HL-60/S4 treated with phorbol 12-myristate 13-acetate at 8.2 ng/mL for 4 days and 3 days (cell line): ENCODE data around the gene PCDHA7.
"Not testable (repeated sequence)": the region's sequence is repeated elsewhere in the genome, so short reads cannot be mapped to it uniquely, and the experiment has no call there.

ENCODE experiments used
- in situ Hi-C: fragments of 300-500 bp; cut with MboI; formaldehyde crosslinking; loops from 2 replicates; pipeline ENCODE4 v1.15.0; 2022; ENCODE audit warnings: low sequenced_read_pairs

The PCDHA7 gene, protein sequence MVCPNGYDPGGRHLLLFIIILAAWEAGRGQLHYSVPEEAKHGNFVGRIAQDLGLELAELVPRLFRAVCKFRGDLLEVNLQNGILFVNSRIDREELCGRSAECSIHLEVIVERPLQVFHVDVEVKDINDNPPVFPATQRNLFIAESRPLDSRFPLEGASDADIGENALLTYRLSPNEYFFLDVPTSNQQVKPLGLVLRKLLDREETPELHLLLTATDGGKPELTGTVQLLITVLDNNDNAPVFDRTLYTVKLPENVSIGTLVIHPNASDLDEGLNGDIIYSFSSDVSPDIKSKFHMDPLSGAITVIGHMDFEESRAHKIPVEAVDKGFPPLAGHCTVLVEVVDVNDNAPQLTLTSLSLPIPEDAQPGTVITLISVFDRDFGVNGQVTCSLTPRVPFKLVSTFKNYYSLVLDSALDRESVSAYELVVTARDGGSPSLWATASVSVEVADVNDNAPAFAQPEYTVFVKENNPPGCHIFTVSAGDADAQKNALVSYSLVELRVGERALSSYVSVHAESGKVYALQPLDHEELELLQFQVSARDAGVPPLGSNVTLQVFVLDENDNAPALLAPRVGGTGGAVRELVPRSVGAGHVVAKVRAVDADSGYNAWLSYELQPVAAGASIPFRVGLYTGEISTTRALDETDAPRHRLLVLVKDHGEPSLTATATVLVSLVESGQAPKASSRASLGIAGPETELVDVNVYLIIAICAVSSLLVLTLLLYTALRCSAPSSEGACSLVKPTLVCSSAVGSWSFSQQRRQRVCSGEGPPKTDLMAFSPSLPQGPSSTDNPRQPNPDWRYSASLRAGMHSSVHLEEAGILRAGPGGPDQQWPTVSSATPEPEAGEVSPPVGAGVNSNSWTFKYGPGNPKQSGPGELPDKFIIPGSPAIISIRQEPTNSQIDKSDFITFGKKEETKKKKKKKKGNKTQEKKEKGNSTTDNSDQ

DNA sequence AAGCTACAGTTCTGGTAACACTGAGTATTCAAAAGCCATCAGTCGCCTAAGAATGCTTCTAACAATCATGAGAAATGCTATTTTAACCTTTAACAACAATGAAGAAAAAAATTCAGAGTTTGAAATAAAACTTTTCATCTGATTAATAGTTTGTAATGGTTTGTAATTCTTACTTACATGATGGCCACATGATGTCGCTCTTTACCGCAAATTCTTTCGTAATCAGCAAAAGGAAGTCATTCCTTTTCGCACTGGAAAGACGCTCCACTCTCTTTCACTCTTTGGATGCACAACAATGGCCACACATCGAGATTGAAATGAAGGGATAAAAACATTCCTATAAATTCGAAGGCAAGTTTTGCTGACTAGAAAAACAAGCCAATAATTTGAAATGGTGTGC, at the start of gene PCDHA7:
Gene PCDHA7 (plus strand): TSS at position 277 of the 400 bp plus-strand sequence. CDS start 115 bp downstream, at position 392.
- in situ Hi-C loops, result no loop called here

DNA sequence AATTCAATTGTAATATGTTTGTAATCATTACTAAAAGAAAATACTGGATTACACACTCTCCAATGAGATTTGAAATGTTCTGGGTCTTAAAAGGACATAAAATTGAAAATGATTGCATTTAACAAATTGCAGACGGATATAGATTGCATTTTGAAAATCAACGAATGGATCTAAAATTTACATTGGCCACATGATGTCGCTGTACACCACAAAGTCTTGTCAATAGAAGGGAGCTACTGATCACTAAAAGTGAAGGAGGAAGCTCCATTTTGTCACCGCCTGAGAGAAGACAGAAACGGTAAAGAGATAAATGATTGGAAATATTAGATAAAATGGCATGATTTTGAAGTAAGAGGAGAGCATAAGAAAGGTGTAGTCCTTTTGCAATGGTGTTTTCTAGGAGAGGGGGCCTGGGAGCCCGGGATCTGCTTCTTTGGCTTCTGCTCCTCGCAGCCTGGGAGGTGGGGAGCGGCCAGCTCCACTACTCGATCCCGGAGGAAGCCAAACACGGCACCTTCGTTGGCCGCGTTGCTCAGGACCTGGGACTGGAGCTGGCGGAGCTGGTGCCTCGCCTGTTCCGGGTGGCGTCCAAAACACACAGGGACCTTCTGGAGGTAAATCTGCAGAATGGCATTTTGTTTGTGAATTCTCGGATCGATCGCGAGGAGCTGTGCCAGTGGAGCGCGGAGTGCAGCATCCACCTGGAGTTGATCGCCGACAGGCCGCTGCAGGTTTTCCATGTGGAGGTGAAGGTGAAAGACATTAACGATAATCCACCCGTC, 48.0 kb upstream of the PCDHA7 start, which contains the start of gene PCDHA1:
Gene PCDHA1 (plus strand): TSS at position 236 of the 782 bp plus-strand sequence.
- in situ Hi-C loops, result no loop called here

DNA sequence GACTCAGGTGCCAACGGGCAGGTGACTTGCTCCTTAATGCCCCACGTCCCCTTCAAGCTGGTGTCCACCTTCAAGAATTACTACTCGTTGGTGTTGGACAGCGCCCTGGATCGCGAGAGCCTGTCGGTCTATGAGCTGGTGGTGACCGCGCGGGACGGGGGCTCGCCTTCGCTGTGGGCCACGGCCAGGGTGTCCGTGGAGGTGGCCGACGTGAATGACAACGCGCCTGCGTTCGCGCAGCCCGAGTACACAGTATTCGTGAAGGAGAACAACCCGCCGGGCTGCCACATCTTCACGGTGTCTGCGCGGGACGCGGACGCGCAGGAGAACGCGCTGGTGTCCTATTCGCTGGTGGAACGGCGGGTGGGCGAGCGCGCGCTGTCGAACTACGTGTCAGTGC, 46.6 kb upstream of the PCDHA7 start:
- in situ Hi-C loops, result not testable (repeated sequence)

DNA sequence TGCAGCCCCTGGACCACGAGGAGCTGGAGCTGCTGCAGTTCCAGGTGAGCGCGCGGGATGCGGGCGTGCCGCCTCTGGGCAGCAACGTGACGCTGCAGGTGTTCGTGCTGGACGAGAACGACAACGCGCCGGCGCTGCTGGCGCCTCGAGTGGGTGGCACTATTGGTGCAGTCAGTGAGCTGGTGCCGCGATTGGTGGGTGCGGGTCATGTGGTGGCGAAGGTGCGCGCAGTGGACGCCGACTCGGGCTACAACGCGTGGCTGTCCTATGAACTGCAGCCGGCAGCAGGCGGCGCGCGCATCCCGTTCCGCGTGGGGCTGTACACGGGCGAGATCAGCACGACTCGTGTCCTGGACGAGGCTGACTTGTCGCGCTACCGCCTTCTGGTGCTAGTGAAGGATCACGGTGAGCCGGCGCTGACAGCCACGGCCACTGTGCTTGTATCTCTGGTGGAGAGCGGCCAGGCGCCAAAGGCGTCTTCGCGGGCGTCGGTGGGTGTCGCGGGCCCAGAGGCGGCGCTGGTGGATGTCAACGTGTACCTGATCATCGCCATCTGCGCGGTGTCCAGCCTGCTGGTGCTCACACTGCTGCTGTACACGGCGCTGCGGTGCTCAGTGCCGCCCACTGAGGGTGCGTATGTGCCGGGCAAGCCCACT, 46.1 kb upstream of the PCDHA7 start:
- in situ Hi-C loops, result not testable (repeated sequence)

DNA sequence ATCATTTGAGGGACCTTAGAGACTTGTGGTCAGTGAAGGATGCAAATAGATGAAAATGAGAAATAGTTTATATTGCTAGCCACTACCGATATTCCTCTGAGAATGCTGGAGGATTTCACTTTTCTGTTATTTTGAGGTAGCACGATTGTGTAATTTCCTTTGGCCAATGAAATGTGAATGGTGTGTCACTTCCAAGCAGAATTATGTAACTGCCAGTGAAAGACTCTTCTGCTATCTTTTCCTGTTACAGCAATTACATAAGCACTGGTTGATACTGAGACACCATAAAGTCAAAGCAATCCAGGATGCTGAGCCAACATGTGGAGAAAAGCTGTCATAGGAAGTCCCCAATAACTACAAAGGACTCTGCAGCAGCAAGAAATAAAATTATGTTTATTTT, 43.0 kb upstream of the PCDHA7 start:
- in situ Hi-C loops, result no loop called here

DNA sequence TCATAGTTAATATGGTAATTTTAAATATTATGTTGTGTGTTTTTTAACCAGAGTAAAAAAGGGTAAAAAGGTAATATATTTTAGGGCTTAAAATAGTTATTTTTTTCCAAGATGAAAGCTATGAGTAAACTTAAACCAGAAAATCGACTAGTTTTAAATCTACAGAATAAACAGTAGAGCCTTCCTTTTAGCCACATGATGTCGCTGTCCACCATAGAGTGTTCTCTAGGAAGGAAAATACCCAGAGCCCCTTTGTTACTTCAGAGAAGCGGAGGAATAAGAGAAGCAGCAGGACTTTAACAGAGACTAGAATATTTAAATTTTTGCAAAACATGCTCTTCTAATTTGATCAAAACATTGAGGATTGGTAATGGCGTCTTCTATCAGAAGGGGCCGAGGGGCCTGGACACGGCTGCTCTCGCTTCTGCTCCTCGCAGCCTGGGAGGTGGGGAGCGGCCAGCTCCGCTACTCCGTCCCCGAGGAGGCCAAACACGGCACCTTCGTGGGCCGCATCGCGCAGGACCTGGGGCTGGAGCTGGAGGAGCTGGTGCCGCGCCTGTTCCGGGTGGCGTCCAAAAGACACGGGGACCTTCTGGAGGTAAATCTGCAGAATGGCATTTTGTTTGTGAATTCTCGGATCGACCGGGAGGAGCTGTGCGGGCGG, 39.3 kb upstream of the PCDHA7 start, which contains the start of gene PCDHA2:
Gene PCDHA2 (plus strand): TSS at position 258 of the 664 bp plus-strand sequence.
- in situ Hi-C loops, result no loop called here

DNA sequence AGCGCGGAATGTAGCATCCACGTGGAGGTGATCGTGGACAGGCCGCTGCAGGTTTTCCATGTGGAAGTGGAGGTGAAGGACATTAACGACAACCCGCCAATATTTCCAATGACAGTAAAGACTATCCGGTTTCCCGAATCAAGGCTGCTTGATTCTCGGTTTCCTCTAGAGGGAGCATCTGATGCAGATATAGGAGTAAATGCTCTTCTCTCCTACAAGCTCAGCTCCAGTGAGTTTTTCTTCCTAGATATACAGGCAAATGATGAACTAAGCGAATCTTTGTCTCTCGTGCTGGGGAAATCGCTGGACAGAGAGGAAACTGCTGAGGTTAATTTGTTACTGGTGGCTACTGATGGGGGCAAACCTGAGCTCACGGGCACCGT, 38.8 kb upstream of the PCDHA7 start:
- in situ Hi-C loops, result no loop called here

DNA sequence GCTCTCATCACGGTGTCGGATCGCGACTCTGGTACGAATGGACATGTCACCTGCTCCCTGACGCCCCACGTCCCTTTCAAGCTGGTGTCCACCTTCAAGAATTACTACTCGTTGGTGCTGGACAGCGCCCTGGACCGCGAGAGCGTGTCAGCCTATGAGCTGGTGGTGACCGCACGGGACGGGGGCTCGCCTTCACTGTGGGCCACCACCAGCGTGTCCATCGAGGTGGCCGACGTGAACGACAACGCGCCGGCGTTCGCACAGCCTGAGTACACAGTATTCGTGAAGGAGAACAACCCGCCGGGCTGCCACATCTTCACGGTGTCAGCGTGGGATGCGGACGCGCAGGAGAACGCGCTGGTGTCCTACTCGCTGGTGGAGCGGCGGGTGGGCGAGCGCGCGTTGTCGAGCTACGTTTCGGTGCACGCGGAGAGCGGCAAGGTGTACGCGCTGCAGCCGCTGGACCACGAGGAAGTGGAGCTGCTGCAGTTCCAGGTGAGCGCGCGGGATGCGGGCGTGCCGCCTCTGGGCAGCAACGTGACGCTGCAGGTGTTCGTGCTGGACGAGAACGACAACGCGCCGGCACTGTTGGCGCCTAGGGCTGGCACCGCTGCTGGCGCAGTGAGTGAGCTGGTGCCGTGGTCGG, 37.9 kb upstream of the PCDHA7 start:
- in situ Hi-C loops, result not testable (repeated sequence)

DNA sequence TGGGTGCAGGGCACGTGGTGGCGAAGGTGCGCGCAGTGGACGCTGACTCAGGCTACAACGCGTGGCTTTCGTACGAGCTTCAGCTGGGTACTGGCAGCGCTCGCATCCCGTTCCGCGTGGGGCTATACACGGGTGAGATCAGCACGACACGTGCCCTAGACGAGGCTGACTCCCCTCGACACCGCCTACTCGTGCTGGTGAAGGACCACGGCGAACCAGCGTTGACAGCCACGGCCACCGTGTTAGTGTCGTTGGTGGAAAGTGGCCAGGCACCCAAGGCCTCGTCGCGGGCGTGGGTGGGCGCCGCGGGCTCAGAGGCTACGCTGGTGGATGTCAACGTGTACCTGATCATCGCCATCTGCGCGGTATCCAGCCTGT, 37.4 kb upstream of the PCDHA7 start:
- in situ Hi-C loops, result no loop called here

DNA sequence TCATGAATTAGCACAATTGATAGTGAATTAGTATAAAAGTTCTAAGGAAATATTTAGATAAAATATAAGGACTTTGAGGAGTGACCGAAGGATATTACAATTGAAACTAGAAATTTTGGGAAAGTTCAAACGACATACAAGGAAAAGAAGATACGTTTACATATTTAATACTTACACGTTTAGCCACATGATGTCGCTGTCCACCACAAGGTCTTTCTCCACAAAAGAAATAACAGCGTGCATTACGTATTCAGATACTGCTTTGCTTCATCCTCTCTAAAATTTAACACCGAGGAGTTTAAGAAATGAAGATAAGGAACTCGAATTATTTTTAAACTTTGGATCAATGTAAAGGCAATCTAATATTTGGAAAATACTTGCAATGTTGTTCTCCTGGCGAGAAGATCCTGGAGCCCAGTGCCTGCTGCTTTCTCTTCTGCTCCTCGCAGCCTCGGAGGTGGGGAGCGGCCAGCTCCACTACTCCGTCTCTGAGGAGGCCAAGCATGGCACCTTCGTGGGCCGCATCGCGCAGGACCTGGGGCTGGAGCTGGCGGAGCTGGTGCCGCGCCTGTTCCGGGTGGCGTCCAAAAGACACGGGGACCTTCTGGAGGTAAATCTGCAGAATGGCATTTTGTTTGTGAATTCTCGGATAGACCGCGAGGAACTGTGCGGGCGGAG, 33.1 kb upstream of the PCDHA7 start, which contains the start of gene PCDHA3:
Gene PCDHA3 (plus strand): TSS at position 242 of the 678 bp plus-strand sequence.
- in situ Hi-C loops, result no loop called here

DNA sequence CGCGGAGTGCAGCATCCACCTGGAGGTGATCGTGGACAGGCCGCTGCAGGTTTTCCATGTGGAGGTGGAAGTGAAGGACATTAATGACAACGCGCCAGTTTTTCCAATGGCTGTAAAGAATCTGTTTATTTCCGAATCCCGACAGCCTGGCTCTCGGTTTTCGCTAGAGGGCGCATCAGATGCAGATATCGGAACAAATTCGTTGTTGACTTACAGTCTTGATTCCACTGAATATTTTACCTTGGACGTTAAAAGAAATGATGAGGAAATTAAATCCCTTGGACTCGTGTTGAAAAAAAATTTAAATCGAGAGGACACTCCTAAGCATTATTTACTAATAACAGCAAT, 32.6 kb upstream of the PCDHA7 start:
- in situ Hi-C loops, result no loop called here

DNA sequence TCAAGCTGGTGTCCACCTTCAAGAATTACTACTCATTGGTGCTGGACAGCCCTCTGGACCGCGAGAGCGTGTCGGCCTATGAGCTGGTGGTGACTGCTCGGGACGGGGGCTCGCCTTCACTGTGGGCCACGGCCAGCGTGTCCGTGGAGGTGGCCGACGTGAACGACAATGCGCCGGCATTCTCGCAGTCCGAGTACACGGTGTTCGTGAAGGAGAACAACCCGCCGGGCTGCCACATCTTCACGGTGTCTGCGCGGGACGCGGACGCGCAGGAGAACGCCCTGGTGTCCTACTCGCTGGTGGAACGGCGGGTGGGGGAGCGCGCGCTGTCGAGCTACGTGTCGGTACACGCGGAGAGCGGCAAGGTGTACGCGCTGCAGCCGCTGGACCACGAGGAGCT, 31.7 kb upstream of the PCDHA7 start:
- in situ Hi-C loops, result not testable (repeated sequence)

DNA sequence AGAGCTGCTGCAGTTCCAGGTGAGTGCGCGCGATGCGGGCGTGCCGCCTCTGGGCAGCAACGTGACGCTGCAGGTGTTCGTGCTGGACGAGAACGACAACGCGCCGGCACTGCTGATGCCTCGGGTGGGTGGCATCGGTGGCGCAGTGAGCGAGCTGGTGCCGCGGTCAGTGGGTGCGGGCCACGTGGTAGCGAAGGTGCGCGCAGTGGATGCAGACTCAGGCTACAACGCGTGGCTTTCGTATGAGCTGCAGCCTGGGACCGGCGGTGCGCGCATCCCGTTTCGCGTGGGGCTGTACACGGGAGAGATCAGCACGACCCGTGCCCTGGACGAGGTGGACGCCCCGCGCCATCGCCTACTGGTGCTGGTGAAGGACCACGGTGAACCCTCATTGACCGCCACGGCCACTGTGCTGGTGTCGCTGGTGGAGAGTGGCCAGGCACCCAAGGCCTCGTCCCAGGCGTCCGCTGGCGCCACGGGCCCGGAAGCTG, 31.2 kb upstream of the PCDHA7 start:
- in situ Hi-C loops, result no loop called here

DNA sequence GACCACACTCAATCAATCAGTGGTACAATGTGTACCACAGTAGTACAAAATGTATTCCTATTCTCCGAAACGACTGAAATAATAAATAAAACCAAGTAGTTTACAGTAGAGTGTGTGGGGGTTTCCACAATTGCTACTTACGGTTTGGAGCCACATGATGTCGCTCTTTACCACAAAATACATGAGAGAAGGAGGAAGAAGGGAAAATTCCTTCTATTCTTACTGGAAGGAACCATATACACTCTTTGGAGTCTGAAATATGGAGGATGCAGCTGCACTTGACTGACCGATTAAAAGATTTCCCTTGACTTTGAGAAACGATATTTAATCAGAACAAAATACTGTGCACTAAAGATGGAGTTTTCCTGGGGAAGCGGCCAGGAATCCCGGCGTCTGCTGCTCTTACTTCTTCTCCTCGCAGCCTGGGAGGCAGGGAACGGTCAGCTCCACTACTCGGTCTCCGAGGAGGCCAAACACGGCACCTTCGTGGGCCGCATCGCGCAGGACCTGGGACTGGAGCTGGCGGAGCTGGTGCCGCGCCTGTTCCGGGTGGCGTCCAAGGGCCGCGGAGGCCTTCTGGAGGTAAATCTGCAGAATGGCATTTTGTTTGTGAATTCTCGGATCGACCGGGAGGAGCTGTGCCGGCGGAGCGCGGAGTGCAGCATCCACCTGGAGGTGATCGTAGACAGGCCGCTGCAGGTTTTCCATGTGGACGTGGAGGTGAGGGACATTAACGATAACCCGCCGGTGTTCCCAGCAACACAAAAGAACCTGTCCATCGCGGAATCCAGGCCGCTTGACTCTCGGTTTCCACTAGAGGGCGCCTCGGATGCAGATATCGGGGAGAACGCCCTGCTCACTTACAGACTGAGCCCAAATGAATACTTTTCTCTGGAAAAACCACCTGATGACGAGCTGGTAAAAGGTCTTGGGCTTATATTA, 27.0 kb upstream of the PCDHA7 start, which contains the start of gene PCDHA4:
Gene PCDHA4 (plus strand): TSS at position 235 of the 942 bp plus-strand sequence.
- in situ Hi-C loops, result no loop called here

DNA sequence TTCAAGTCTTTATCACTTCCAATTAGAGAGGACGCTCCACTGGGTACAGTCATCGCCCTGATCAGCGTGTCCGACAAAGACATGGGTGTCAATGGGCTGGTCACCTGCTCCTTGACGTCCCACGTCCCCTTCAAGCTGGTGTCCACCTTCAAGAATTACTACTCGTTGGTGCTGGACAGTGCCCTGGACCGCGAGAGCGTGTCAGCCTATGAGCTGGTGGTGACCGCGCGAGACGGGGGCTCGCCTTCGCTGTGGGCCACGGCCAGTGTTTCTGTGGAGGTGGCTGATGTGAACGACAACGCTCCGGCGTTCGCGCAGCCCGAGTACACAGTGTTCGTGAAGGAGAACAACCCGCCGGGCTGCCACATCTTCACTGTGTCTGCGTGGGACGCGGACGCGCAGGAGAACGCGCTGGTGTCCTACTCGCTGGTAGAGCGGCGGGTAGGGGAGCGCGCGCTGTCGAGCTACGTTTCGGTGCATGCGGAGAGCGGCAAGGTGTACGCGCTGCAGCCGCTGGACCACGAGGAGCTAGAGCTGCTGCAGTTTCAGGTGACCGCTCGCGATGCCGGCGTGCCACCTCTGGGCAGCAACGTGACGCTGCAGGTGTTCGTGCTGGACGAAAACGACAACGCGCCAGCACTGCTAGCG, 25.7 kb upstream of the PCDHA7 start:
- in situ Hi-C loops, result not testable (repeated sequence)

DNA sequence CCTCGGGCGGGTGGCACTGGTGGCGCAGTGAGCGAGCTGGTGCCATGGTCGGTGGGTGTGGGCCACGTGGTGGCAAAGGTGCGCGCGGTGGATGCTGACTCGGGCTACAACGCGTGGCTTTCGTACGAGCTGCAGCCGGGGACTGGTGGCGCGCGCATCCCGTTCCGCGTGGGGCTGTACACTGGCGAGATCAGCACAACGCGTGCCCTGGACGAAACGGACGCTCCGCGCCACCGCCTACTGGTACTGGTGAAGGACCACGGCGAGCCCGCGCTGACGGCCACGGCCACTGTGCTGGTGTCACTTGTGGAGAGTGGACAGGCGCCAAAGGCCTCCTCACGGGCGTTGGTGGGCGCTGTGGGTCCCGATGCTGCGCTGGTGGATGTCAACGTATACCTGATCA, 25.2 kb upstream of the PCDHA7 start:
- in situ Hi-C loops, result no loop called here
